GM18909 (cell line): ENCODE data around the gene DLGAP3.

Source experiments
- ATAC-seq: cut with Tn5 transposase; IDR thresholded peaks from one replicate; pipeline ENCODE4 v1.9.1; 2021; ENCODE audit warnings: mild to moderate bottlenecking; ENCODE audit not compliant: unreplicated experiment, poor library complexity

DLGAP3 gene

GRCh38 chr1:34928699-34929496 lies 552 bp downstream of the DLGAP3 start:
- ATAC-seq: no peak

- no peak for ATAC-seq
Observed at GRCh38 chr1:34928066-34928696, 1.3 kb downstream of the DLGAP3 start.

- ATAC-seq: no peak
Observed at GRCh38 chr1:34927316-34927715, 2.1 kb downstream of the DLGAP3 start.

- no peak for ATAC-seq
Observed at GRCh38 chr1:34926894-34927293, 2.6 kb downstream of the DLGAP3 start.

- no peak for ATAC-seq
Observed at GRCh38 chr1:34926156-34926555, 3.3 kb downstream of the DLGAP3 start.

- ATAC-seq: no peak
Observed at GRCh38 chr1:34925730-34926129, 3.7 kb downstream of the DLGAP3 start.

- no peak for ATAC-seq
Observed at GRCh38 chr1:34924759-34925555, 4.5 kb downstream of the DLGAP3 start.

GRCh38 chr1:34923490-34923889 lies 6.0 kb downstream of the DLGAP3 start:
- ATAC-seq: no peak

GRCh38 chr1:34918977-34919561 lies 10.4 kb downstream of the DLGAP3 start:
- ATAC-seq: no peak

- no peak for ATAC-seq
Observed at GRCh38 chr1:34918386-34918976, 11.0 kb downstream of the DLGAP3 start.

GRCh38 chr1:34917017-34917416 lies 12.4 kb downstream of the DLGAP3 start:
- ATAC-seq: no peak

GRCh38 chr1:34916104-34916503 lies 13.3 kb downstream of the DLGAP3 start:
- no peak for ATAC-seq

- no peak for ATAC-seq
Observed at GRCh38 chr1:34915521-34915920, 13.9 kb downstream of the DLGAP3 start.

GRCh38 chr1:34914958-34915357 lies 14.5 kb downstream of the DLGAP3 start:
- no peak for ATAC-seq

- ATAC-seq: no peak
Observed at GRCh38 chr1:34911465-34911864, 18.0 kb downstream of the DLGAP3 start.

GRCh38 chr1:34910425-34910824 lies 19.0 kb downstream of the DLGAP3 start:
- no peak for ATAC-seq

GRCh38 chr1:34908369-34908768 lies 21.1 kb downstream of the DLGAP3 start:
- ATAC-seq: no peak

- no peak for ATAC-seq
Observed at GRCh38 chr1:34907487-34908090, 21.9 kb downstream of the DLGAP3 start.

- ATAC-seq: no peak
Observed at GRCh38 chr1:34906756-34907155, 22.7 kb downstream of the DLGAP3 start.

- no peak for ATAC-seq
Observed at GRCh38 chr1:34906222-34906621, 23.2 kb downstream of the DLGAP3 start.
